Stimulated activated CD8-positive, alpha-beta memory T cell treated with anti-CD3 and anti-CD28 coated beads, Interleukin-4, amount 100 ng/mL, for 24 hours (primary cell): ENCODE results near the gene RPL27.
A peak's percentile ranks its signal among the peaks of the same experiment; 100 is the strongest.
"Not testable (repeated sequence)": the region's sequence is repeated elsewhere in the genome, so short reads cannot be mapped to it uniquely, and the experiment has no call there.

Source experiments
- DNase-seq: peaks from one replicate; pipeline ENCODE4 v3.0.0-alpha.2; 2020; ENCODE audit warnings: low read depth

RPL27 gene

DNA sequence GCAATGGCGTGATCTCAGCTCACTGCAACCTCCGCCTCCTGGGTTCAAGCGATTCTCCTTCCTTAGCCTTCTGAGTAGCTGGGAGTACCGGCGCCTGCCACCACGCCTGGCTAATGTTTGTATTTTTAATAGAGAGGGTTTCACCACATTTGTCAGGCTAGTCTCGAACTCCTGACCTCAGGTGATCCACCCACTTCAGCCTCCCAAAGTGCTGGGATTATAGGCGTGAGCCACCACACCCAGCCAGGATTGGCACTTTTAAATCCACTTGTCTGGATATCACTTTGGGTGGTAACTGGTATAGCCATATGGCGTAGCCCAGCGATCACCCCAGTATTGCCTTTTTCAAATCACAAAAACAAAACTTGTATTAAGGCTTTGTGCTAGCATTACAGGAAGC, 4.3 kb upstream of the RPL27 start:
- DNase-seq, result not testable (repeated sequence)

DNA sequence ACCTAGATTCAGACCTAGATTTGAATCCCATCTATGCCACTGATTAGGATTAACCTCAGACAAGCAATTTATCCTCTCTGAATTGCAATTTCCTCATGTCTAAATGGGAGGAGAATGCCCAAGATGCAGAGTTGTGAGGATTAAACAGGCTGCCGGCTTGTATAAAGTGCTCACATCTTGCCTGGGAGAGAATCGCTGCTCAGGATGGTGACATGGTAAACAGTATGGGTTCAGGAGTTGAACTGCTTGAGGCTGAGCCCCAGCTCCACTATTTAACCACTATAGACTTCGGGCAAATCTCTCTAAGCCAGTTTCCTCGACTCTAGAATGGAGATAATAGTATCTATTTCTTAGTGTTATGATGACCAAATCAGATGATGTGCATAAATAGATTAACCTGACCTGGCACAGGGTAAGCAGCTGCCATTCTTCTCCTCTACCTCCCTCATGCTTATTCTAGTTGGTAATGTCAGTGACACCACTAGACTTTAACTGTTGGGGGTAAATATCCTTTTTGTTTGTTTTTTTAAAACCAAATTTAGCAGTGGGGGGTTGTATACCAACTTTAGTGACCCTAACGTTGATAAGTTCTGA, 732 bp upstream of the RPL27 start:
- no peak for DNase-seq

DNA sequence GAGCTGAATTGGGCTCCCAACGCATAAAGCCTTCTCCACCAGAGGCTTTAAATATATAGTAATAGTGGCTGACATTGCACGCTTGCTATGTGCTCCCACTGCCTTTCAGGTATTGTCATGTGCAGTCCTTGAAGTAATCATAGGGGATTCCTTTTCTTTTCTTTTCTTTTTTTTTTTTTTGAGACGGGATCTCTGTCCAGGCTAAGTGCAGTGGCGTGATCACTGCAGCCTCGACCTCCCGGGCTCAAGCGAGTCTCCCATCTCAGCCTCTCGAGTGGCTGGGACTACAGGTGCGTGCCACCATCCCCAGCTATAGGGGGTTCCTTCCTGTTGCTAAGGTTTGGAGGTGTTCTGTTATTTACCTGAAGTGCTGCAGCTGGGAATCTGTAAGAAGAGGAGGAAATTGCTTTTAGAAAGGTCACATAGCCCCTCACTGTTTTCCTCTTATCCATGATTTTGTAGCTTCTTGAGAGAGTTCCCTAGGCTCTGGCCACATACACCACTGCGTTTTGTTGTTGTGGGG, 845 bp downstream of the RPL27 start:
- no peak for DNase-seq

- DNase-seq, result not testable (repeated sequence)
These were observed 2.7 kb downstream of the RPL27 start for GRCh38 chr17:43000894-43001293.

- DNase-seq, result no peak
These were observed 5.4 kb downstream of the RPL27 start for GRCh38 chr17:43003542-43004172.

DNA sequence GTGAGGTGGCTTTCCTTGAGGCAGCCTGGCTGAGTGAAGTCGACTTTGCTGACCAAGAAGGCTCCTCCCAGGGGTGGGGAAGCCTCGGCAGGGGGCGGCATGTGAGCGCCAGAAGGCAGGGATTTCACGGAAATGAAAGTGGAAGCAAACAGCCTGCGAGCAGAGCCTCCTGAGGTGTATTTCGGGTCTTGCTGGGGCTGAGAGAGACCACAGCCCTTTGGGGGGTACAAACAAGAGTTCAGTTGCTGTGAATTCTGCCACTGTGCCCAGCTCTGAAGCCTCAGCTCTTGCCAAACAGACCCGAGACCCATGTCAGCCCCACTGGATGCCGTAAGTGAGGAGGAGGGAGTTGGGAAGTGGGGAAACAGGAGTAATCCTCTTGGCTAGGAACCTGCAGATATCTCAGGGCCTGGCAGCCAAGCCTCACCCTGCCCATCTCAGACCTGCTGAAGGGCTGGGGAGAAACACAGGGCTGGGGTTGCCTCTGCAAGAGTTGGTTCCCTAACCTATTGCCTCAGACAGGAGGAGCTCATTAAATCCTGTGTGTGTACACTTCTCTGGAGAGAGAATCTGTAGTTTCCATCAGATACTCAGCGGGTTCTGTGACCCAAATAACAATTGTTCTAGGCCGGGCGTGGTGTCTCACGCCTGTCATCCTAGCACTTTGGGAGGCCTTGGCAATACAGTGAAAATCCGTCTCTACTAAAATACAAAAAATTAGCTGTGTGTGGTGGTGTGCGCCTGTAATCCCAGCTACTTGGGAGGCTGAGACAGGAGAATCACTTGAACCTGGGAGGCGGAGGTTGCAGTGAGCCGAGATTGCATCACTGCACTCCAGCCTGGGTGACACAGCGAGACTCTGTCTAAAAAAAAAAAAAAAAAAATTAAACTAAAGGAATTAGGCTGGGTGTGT, 8.7 kb downstream of the RPL27 start, which contains the start of gene IFI35:
Gene IFI35, plus strand, starts transcription at position 146 of the 913 bp plus-strand sequence. Its CDS starts 164 bp downstream, at position 310.
- DNase-seq, result peak; percentile 80

GRCh38 chr17:43010667-43011308, 12.6 kb downstream of the RPL27 start:
- no peak for DNase-seq

- no peak for DNase-seq
These were observed 13.7 kb downstream of the RPL27 start for GRCh38 chr17:43011728-43012472.

- no peak for DNase-seq
These were observed 15.1 kb downstream of the RPL27 start for GRCh38 chr17:43013296-43013695.

GRCh38 chr17:43014020-43014648, 15.9 kb downstream of the RPL27 start:
- DNase-seq, result no peak

GRCh38 chr17:43014649-43015542, 16.7 kb downstream of the RPL27 start:
- no peak for DNase-seq

DNA sequence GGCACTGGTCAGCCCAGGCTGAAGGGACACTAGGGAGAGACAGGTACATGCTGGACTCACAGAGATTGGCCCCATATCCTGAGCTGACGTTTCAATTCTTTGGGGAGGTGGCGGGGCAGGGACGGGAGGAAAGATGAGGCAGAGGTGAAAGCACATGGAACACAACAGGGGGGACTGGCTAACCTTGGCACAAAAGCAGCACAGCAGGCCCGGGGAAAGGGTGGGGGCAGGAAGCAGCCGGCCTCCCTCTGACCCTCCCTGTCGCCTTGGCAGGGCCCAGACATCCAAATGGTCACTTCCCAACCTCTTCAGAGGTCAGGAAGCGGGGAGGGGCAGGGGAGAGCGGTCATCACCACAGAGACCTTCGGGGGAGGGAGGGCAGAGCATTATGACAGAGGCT, 17.4 kb downstream of the RPL27 start:
- DNase-seq, result no peak

DNA sequence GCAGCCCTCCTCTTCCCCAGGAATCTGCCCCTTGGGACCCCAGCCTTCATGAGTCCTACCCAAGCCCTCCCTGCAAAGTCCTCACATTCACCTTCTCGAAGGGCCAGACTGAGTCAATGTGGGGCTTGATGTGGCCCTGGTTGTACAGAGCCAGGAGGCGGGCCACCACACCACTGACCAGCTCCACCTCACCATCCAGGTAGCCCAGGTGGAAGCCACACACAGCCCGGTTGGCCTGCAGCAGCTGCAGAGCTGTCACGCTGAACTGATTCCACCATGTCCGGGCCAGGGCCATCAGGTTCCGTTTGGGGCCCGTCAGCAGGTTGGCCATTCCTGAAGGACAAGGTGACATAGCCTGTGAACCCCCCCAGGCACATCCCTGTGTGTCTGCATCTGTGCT, 18.0 kb downstream of the RPL27 start:
- no peak for DNase-seq

DNA sequence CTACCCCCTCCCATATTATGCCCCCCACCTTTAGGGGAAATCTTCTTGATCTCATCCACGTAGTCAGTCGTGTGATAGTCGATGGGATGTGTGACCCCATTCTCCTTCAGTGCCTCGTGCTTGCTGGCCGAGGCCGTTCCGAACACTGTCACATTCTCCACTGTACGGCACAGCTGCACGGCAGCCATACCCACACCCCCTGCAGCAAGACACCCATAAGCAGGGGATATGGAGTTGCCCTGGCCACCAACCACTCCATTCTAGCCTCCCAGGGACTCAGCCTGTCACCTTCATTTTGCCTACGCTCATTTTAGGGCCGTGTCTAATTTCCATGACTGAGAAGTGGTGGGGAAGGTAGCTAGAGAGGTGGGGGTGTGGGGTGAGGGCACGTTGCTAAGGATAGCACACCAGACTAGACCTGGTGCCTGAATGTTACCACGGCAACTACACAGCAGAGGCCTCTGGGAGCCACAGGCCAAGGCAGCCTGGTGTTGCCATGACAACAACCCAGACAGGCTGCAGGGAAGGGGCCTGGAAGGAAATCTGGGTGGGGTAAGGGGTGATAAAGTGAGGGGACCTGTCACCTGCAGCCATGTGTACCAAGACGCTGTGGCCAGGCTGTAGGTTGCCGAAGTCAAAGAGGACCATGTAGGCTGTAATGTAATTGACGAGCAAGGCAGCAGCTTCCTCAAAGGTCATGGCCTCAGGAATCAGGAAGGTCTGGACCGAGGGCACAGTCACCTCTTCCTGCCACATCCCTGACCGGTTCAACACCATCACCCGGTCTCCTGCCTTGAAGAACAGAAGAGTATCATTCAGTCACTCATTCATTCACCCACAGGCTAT, 20.0 kb downstream of the RPL27 start:
- no peak for DNase-seq

- DNase-seq, result no peak
These were observed 20.7 kb downstream of the RPL27 start for GRCh38 chr17:43018932-43019331.

DNA sequence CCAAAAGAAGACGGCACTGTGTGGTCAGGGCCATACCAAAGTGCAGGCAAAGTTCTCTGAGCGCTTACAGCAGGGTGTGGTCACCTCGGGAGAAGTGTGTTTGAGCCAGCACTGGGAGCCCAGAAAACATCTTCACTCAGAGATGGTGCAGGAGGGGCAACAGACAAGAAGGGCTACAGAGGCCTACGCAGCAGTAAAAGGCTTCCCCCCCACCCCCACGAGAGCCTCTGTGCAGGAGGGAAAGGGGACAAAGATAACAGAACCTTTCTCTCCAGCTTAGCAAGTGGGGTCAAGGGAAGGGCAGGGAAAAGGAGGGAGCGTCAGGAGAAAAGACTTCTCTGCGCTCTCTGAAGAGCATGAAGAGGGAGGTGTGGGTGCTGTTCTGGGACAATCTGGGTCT, 21.2 kb downstream of the RPL27 start:
- no peak for DNase-seq

- no peak for DNase-seq
These were observed 21.9 kb downstream of the RPL27 start for GRCh38 chr17:43020030-43020621.
